Right cardiac atrium (tissue), 5 donors: Measurements from ENCODE around the gene SNAP23. TPM values are rescaled to one million over a fixed set of nuclear protein-coding genes. Genes with fewer than 3 reads are reported as not detected.

Experiments
- ATAC-seq, 2 donors: fragments of 200-7000 bp; cut with Tn5 transposase; one replicate each; pipeline versions ENCODE4 v1.8.0 to v1.9.1; 2020; ENCODE audit warnings: moderate library complexity in 2 of 2, mild to moderate bottlenecking in 1 of 2
- DNase-seq, 3 donors: peaks; one replicate each; pipeline ENCODE4 v3.0.0-alpha.2; 2020
- H3K27ac ChIP-seq: one replicate; pipeline ENCODE4 v1.5.1; 2013; ENCODE audit warnings: mild to moderate bottlenecking, low read length, control low read depth, moderate library complexity
- H3K27me3 ChIP-seq: one replicate; pipeline ENCODE4 v1.6.1; 2013; ENCODE audit not compliant: control insufficient read depth, insufficient read depth
- H3K4me1 ChIP-seq: one replicate; pipeline ENCODE4 v1.6.1; 2013; ENCODE audit warnings: low read length; ENCODE audit not compliant: control insufficient read depth, insufficient read depth
- H3K4me3 ChIP-seq: one replicate; pipeline ENCODE4 v1.5.1; 2013; ENCODE audit warnings: low read length, control low read depth
- H3K9me3 ChIP-seq: one replicate; pipeline ENCODE4 v1.6.1; 2013; ENCODE audit warnings: low read length; ENCODE audit not compliant: control insufficient read depth
- WGBS: extraction: QIAGEN DNeasy Blood & Tissue Kit; methylation state at CpG from one replicate; pipeline ENCODE4 v1.1.7; 2013; 5-methylcytosine and 5-hydroxymethylcytosine counted together
- intact Hi-C, 4 donors: fragments of 100-400 bp; cut with DNase I; formaldehyde crosslinking; loops; one replicate each; pipeline versions ENCODE4 v1.11.0 to v1.14.0; 2022 to 2023
- polyA plus RNA-seq: library from polyadenylated mRNA; stranded (reverse); fragments of 200-250 nt; gene quantifications from one replicate; pipeline ENCODE4 v1.2.3, GENCODE V29; 2013
- total RNA-seq, 4 donors: library from RNA; stranded (reverse); fragmentation: NEBNext Ultra II Directional; extraction: Animal tissue kit (Norgen Biotek cat#: 25700); gene quantifications; one replicate each; pipeline ENCODE4 v1.2.1, GENCODE V29; 2021
- donor health status: healthy with polysubstance abuse.
- donor health status: DM: no; HTN: yes; CAD: no.
- donor health status: DM: no; HTN: no; CAD: no.
- donor health status: DM: no; HTN: yes; CAD: no; lungs with severe emphysema.
- donor health status: DM: yes; HTN: yes; CAD: no.

Gene SNAP23
- total and polyA plus RNA-seq, 5 donors, result 28.4 to 42.7 (median 37.6) TPM

DNA sequence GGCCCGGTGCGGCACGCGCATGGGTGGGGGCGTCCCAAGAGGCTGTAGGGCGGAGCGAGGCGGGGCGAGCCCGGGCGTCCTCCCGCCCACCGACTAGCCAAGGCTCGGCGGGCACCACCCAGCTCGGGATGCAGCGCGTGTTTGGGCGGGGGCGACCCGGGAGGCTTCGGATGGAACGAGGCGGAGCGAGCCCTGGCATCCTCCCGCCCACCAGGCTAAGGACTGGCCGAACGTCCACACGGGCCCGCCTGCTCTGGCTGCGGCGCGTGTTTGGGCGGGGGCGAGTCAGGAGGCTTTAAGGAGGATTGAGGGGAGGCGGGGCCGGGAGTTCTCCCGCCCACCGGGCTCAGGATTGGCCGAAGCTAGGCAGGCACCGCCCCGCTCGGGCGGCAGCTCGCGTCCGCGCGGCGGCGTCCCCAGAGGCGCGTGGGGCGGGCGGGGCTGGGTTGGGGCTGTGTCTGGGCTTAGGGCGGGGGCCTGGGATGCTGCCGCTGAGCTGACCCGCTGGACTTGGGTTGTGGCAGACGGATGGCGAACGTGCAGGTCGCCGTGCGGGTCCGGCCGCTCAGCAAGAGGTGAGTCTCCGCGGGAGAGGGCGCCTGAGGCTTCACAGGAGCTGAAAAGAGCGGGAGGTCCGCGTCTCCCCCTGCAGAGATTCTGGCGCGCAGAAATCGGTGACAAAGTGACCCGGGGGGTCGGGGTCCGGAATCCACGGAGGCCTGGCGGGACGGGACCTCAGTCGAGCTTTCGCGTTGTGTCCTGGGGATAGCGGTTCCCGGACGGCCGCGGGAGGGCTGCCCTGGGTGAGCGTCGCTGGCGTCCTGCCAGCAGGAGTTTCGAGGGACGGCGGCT is 80.0 kb downstream of the SNAP23 start, which contains the start of gene STARD9:
TSS of gene STARD9 (plus strand) at position 419 of the 852 bp plus-strand sequence. CDS start at position 529, 110 bp downstream.
- intact Hi-C loops, result no loop called here
- H3K27me3 ChIP-seq, result no peaks in the 10 kb centered on the region
- H3K4me1 ChIP-seq, result peaks cover 3% of the 10 kb centered on the region
- peak within 1 kb of the TSS; percentile 85 for H3K27ac ChIP-seq
- under 1% methylated on average over 95 of the region's 95 CpGs for WGBS
- peak within 1 kb of the TSS; percentile 77 for H3K4me3 ChIP-seq
- ATAC-seq (peak; percentile 98), DNase-seq (peak; percentile 99 to 100 (median 100))
- no peaks in the 10 kb centered on the region for H3K9me3 ChIP-seq

DNA sequence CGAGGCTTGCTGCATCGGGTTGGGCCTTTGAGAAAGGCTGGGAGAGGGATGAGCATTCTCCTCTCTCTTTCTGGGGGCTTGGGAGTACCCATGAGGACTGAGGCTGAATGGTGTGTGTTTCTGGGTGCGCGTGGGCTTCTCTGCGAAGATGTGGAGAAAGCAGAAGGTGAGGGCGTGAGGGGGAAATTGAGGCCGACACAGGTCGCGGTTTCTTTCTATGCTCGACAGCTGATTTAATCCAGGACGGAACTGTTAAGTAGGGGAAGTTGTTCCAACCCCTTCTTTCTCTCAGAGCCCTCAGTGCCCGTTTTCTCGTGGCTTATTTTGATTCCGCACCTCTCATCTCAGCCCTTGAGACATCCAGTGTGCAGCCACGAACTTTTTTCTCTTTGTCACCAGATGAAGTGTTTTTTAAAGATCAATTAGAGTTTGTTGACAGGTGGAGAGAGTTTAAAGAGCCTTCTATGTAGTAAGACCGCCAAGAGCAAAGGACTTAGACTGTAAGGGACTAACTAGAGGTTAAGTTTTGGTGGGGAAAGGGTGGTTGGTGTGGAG is 80.7 kb downstream of the SNAP23 start:
- Histone ChIP-seq H3K27me3 (no peaks in the 10 kb centered on the region), H3K27ac (peak overlapping the region; percentile 85), H3K4me1 (peaks cover 4% of the 10 kb centered on the region), H3K4me3 (peak overlapping the region; percentile 77), H3K9me3 (no peaks in the 10 kb centered on the region)
- ATAC-seq (no peak), DNase-seq (no peak)
- intact Hi-C loops, result no loop called here
- 3% methylated on average over 16 of the region's 16 CpGs for WGBS

DNA sequence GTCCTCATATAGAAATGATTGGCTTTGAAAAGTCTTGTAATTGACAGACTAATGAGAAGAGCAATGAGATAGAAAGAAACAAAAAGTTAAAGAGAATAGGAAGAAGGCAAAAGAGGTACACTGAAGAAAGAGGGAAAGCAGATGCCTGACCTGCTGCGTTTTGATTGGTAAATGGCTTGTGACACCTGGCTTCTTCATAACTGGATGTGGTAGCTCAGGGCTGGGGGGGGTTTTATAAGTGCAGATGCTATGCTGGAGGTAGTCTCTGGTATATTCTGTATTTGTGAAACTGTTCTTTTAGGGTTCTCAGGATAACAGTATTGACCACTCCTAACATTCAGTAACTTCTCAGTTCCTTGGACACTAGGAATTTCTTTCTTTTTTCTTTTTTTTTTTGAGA is 81.3 kb downstream of the SNAP23 start:
- intact Hi-C loops, result no loop called here
- Histone ChIP-seq H3K27me3 (no peaks in the 10 kb centered on the region), H3K4me3 (no peak overlapping the region), H3K27ac (no peak overlapping the region), H3K4me1 (peaks cover 6% of the 10 kb centered on the region), H3K9me3 (no peaks in the 10 kb centered on the region)
- WGBS, result 82% methylated on average over 1 of the region's 1 CpG
- no peak for DNase-seq
- no peak for ATAC-seq

DNA sequence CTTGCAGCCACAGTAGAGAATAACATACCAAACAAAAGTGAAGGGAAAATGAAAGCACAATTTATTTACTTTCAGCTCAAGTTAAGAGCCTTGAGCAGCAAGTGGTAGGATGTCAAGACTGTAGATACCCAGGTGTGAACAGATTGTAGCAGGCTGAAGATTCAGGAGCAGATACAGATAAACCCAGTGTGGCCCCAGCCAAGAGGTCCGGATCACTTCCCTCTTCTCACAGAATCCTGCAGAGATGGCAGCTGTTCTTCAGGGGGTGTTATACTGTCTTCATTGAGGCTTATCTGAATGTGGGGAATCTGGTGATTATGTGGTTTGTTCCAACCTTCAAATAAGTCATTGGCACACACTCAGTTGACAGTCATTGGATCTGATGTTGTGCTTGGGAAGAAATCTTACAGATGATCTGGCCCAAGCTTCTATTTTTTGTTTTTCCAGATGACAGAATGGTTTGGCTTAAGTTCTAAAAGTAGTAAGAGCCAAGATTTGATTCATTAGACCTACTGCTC is 82.1 kb downstream of the SNAP23 start:
- peak overlapping the region; percentile 33 for H3K27ac ChIP-seq
- DNase-seq, result no peak
- intact Hi-C loops, result no loop called here
- peak overlapping the region; percentile 7 for H3K4me3 ChIP-seq
- no peaks in the 10 kb centered on the region for H3K27me3 ChIP-seq
- WGBS, result 24% methylated on average over 1 of the region's 1 CpG
- H3K4me1 ChIP-seq, result peaks cover 6% of the 10 kb centered on the region
- no peaks in the 10 kb centered on the region for H3K9me3 ChIP-seq
- no peak for ATAC-seq

GRCh38 chr15:42578984-42579537 is 83.6 kb downstream of the SNAP23 start:
- WGBS, result 76% methylated on average over 2 of the region's 2 CpGs
- H3K4me3 ChIP-seq, result no peak overlapping the region
- peaks cover 6% of the 10 kb centered on the region for H3K4me1 ChIP-seq
- H3K27me3 ChIP-seq, result no peaks in the 10 kb centered on the region
- no peaks in the 10 kb centered on the region for H3K9me3 ChIP-seq
- DNase-seq (no peak), ATAC-seq (no peak)
- intact Hi-C loops, result no loop called here
- H3K27ac ChIP-seq, result no peak overlapping the region

DNA sequence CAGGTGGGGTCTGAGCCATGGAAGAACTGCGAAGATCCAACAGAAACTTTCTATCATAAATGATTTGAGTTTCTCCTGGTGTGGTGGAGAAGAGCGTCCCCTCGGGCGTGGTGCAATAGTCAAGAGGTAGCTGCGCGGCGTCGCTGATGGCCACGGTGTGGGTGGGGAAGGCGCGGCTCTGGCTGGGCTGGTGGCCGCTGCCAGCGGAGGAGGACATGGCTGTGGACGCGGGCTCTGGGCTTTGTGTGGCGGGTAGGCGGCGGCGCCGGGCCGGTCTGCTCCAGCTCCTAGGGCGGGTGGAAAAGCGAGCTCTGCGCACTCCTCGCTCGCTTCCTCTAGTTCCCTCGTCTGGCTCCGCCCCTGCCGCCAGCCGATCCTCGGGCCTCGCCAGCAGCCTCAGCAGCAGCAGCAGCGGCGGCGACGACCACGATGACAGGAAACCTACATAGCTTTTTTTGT is 85.9 kb downstream of the SNAP23 start:
- H3K9me3 ChIP-seq, result no peaks in the 10 kb centered on the region

More for the DNA sequence above, 85.9 kb downstream of the SNAP23 start:
- 2% methylated on average over 37 of the region's 37 CpGs for WGBS
- DNase-seq, result peak; percentile 91 to 97 (median 96)
- ATAC-seq, result peak; percentile 96 to 97
- Histone ChIP-seq H3K27me3 (no peaks in the 10 kb centered on the region), H3K4me1 (peaks cover 10% of the 10 kb centered on the region), H3K4me3 (peak overlapping the region; percentile 45), H3K27ac (peak overlapping the region; percentile 86)
- intact Hi-C loops, result loop anchor here in 1 of 4 donors (10.0 kb wide), 1 partner anchor 74 kb away; no protein-coding TSS in a partner anchor

Other genes with a start within 250 kb of the SNAP23 start
- gene GANC, start 222.4 kb upstream of the SNAP23 start, total RNA-seq, result 10 to 100 TPM; 19.1 to 24.3 (median 21.3) TPM
- 7.4 TPM for gene GANC, start 222.4 kb upstream of the SNAP23 start, polyA plus RNA-seq
- gene TMEM87A, start 222.2 kb upstream of the SNAP23 start, total RNA-seq, result 10 to 100 TPM; 20.5 to 33.6 (median 23.2) TPM
- 13.6 TPM for gene TMEM87A, start 222.2 kb upstream of the SNAP23 start, polyA plus RNA-seq
- gene CAPN3, start 136.1 kb upstream of the SNAP23 start, total RNA-seq, result 10 to 100 TPM in 1 of 4 donors, 1 to 10 TPM in 3; 6.8 to 11.3 (median 7.2) TPM
- gene CAPN3, start 136.1 kb upstream of the SNAP23 start, polyA plus RNA-seq, result 11.4 TPM
- gene ZNF106, start 4.5 kb upstream of the SNAP23 start, total RNA-seq, result 100 to 1,000 TPM; 408 to 507 (median 423) TPM
- 94.6 TPM for gene ZNF106, start 4.5 kb upstream of the SNAP23 start, polyA plus RNA-seq
- 10 to 100 TPM; 11.1 to 17.2 (median 14.4) TPM for gene LRRC57, start 53.2 kb downstream of the SNAP23 start, total RNA-seq
- gene LRRC57, start 53.2 kb downstream of the SNAP23 start, polyA plus RNA-seq, result 7.3 TPM
- gene HAUS2, start 53.2 kb downstream of the SNAP23 start, total RNA-seq, result 10 to 100 TPM; 10.0 to 15.2 (median 12.1) TPM
- 12.4 TPM for gene HAUS2, start 53.2 kb downstream of the SNAP23 start, polyA plus RNA-seq
- gene STARD9, start 80.0 kb downstream of the SNAP23 start, total RNA-seq, result 10 to 100 TPM in 3 of 4 donors, 1 to 10 TPM in 1; 9.9 to 12.0 (median 11.5) TPM
- gene STARD9, start 80.0 kb downstream of the SNAP23 start, polyA plus RNA-seq, result 8.6 TPM
- 1 to 10 TPM; 6.9 to 8.0 (median 7.3) TPM for gene CDAN1, start 241.5 kb downstream of the SNAP23 start, total RNA-seq
- gene CDAN1, start 241.5 kb downstream of the SNAP23 start, polyA plus RNA-seq, result 4.7 TPM